Fibroblast of lung (primary cell): ENCODE data around the gene TRERF1. TPM values are rescaled to one million over a fixed set of nuclear protein-coding genes. Genes with fewer than 3 reads are reported as not detected.

Experiments
- DNase-seq, 2 donors: peaks; one replicate each; pipeline versions ENCODE4 v3.0.0 to v3.0.0-alpha.2; 2010; ENCODE audit warnings: low read depth in 2 of 2
- H2AFZ ChIP-seq: 2 replicates; pipeline ENCODE4 v1.5.1; 2012; ENCODE audit warnings: low read length, control low read depth, inconsistent platforms
- H3K27ac ChIP-seq: 2 replicates; pipeline ENCODE4 v1.5.1; 2011; ENCODE audit warnings: low read length, control low read depth; ENCODE audit not compliant: insufficient read depth
- H3K27me3 ChIP-seq: 2 replicates; pipeline ENCODE4 v1.5.1; 2011; ENCODE audit warnings: mild to moderate bottlenecking, low read length; ENCODE audit not compliant: control insufficient read depth, insufficient read depth
- H3K36me3 ChIP-seq: 2 replicates; pipeline ENCODE4 v1.5.1; 2011; ENCODE audit warnings: low read length; ENCODE audit not compliant: control insufficient read depth, insufficient read depth
- H3K4me1 ChIP-seq: 2 replicates; pipeline ENCODE4 v1.5.1; 2011; ENCODE audit warnings: low read length; ENCODE audit not compliant: control insufficient read depth, insufficient read depth; ENCODE audit errors: extremely low read depth
- H3K4me2 ChIP-seq: 2 replicates; pipeline ENCODE4 v1.5.1; 2011; ENCODE audit warnings: low read length, control low read depth; ENCODE audit not compliant: insufficient read depth; ENCODE audit errors: extremely low read depth
- H3K4me3 ChIP-seq, 4 experiments: fragments of 200-600 bp in 1 of 4; sonication (generic) in 1 of 4; replicated peaks in 1 of 4; 2 replicates each; pipeline ENCODE4 v1.5.1; 2011 to 2016; ENCODE audit warnings: low read length in 4 of 4, low read depth in 3 of 4, mild to moderate bottlenecking in 3 of 4, control low read depth in 2 of 4, inconsistent platforms in 1 of 4, mixed read lengths in 1 of 4; ENCODE audit not compliant: insufficient read depth in 1 of 4; ENCODE audit errors: control extremely low read depth in 1 of 4
- H3K79me2 ChIP-seq: 2 replicates; pipeline ENCODE4 v1.5.1; 2012; ENCODE audit warnings: mild to moderate bottlenecking, low read length, inconsistent platforms; ENCODE audit not compliant: control insufficient read depth, insufficient read depth
- H3K9ac ChIP-seq: 2 replicates; pipeline ENCODE4 v1.5.1; 2011; ENCODE audit warnings: mild to moderate bottlenecking, low read length, control low read depth; ENCODE audit not compliant: insufficient read depth
- H3K9me3 ChIP-seq: 2 replicates; pipeline ENCODE4 v1.5.1; 2012; ENCODE audit warnings: low read depth, low read length; ENCODE audit not compliant: control insufficient read depth, insufficient read depth
- H4K20me1 ChIP-seq: 2 replicates; pipeline ENCODE4 v1.5.1; 2011; ENCODE audit warnings: low read length; ENCODE audit not compliant: control insufficient read depth, insufficient read depth; ENCODE audit errors: extremely low read depth
- EZH2 ChIP-seq: IDR thresholded peaks from 2 replicates; pipeline ENCODE4 v1.5.1; 2012; ENCODE audit warnings: low read length, control low read depth, mild to moderate bottlenecking; ENCODE audit errors: missing control alignments
- polyA plus RNA-seq, 2 donors: library from polyadenylated mRNA; depleted of rRNA in 1 of 2; stranded (reverse) in 1 of 2; unstranded in 1 of 2; fragments of >200 nt; gene quantifications; 2 replicates each; pipeline ENCODE4 v1.2.1, GENCODE V29; 2011 to 2012; ENCODE audit warnings: missing spikeins in 1 of 2
- total RNA-seq: library from RNA; depleted of rRNA; stranded (reverse); fragments of >200 nt; gene quantifications from 2 replicates; pipeline ENCODE4 v1.2.1, GENCODE V29; 2014
- TF ChIP-seq, protein P1 (sequence below), 2 donors: IDR thresholded peaks in 1 of 2; conservative IDR thresholded peaks in 1 of 2; 1 replicate in 1 of 2; 2 replicates in 1 of 2; pipeline ENCODE4 v1.5.1; 2011 to 2012; ENCODE audit warnings: low read length in 2 of 2, control low read depth in 1 of 2, inconsistent platforms in 1 of 2, low read depth in 1 of 2, mild to moderate bottlenecking in 1 of 2

Gene TRERF1
- total and polyA plus RNA-seq, 2 donors (not counting 1 experiment from before 2014, with no cell fraction given), result 6.3 to 8.3 TPM

DNA sequence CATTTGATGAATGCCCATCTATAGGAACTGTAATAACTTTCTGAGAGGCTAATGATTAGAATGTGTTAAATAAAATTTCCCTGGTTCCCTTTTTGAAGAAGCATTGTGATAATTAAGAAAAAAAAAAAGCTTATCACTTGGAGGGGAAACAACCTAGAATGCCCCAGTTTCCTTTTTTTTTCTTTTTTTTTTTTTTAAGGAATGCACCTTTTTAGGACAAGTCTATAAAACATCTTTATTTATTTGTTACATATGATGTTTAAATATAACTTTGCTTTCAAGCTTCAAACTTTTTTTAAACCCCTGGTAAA is 226.7 kb downstream of the TRERF1 start:
- TF ChIP-seq EZH2, result no peak
- TF ChIP-seq, protein P1, sequence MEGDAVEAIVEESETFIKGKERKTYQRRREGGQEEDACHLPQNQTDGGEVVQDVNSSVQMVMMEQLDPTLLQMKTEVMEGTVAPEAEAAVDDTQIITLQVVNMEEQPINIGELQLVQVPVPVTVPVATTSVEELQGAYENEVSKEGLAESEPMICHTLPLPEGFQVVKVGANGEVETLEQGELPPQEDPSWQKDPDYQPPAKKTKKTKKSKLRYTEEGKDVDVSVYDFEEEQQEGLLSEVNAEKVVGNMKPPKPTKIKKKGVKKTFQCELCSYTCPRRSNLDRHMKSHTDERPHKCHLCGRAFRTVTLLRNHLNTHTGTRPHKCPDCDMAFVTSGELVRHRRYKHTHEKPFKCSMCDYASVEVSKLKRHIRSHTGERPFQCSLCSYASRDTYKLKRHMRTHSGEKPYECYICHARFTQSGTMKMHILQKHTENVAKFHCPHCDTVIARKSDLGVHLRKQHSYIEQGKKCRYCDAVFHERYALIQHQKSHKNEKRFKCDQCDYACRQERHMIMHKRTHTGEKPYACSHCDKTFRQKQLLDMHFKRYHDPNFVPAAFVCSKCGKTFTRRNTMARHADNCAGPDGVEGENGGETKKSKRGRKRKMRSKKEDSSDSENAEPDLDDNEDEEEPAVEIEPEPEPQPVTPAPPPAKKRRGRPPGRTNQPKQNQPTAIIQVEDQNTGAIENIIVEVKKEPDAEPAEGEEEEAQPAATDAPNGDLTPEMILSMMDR (conservative IDR thresholded peaks at IDR 0.05 in 1 of 2, IDR thresholded peaks at IDR 0.05 in 1 of 2; ENCODE audit: low read depth in 1 of 2, low read length in 2 of 2), result no peak
- H3K36me3 ChIP-seq, result peaks cover 7% of the 10 kb centered on the region
- no peaks in the 10 kb centered on the region for H4K20me1 ChIP-seq
- H3K79me2 ChIP-seq, result no peaks in the 10 kb centered on the region
- H3K4me1 ChIP-seq, result peaks cover 13% of the 10 kb centered on the region
- no peak overlapping the region for H3K9ac ChIP-seq
- H3K4me3 ChIP-seq, result peak overlapping the region in 1 of 4 experiments; percentile 23
- no peaks in the 10 kb centered on the region for H3K27me3 ChIP-seq
- no peak for DNase-seq
- no peak overlapping the region for H2AFZ ChIP-seq
- H3K27ac ChIP-seq, result peak overlapping the region; percentile 12
- H3K4me2 ChIP-seq, result no peak overlapping the region
- H3K9me3 ChIP-seq, result no peaks in the 10 kb centered on the region

DNA sequence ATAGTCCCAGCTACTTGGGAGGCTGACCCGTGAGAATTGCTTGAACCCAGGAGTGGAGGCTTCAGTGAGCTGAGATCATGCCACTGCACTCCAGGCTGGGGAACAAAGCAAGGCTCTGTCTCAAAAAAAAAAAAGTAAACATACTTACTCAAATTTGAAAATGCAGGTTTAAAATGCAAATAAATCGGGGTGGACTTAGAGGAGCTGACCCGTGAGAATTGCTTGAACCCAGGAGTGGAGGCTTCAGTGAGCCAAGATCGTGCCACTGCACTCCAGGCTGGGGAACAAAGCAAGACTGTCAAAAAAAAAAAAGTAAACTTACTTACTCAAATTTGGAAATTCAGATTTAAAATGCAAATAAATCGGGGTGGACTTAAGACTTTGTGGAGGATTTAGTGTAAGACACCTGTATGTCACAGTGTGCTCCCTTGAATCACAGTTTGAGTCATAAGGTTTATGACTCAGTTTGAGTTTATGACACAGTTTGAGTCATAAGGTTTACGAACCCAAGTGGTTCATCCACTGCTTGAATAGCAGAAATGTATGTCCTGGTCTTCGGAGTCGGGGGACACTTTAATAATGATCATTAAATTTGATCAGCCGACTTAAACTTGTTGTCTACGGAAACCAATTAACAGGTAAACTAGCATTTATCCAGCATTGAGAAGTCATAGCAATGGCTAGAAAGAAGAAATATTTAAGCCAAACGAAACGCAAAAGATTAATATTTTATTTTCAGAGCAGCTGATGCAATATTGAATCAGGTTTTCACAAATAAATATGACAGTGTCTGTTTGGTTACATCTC is 227.3 kb downstream of the TRERF1 start:
- Histone ChIP-seq H3K27me3 (no peaks in the 10 kb centered on the region), H3K27ac (peak overlapping the region; percentile 12)

DNA sequence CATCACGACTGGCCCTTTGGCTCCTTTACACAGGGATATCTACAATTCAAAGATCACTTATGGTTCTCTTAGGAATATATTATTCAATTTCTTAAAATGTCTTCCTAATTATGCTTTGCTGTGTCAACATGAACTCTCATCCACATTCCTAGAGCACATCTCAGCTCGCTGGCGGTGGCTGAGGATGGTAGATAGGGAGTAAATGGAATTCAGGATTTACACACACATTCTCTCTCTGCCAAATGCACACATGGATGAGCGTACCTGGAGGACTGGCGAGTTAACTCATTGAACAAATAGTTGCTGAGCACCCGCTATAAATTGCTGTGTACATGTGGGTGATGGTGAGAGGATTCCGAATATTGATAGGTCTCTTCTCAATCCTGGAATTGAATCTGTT is 229.3 kb downstream of the TRERF1 start:
- Histone ChIP-seq H3K9me3 (no peaks in the 10 kb centered on the region), H3K36me3 (no peaks in the 10 kb centered on the region), H3K27me3 (no peaks in the 10 kb centered on the region), H3K9ac (no peak overlapping the region), H3K79me2 (peaks cover under 1% of the 10 kb centered on the region), H3K4me1 (peaks cover 10% of the 10 kb centered on the region), H3K4me3 (no peak overlapping the region), H2AFZ (no peak overlapping the region), H3K27ac (no peak overlapping the region), H4K20me1 (no peaks in the 10 kb centered on the region), H3K4me2 (no peak overlapping the region)
- no peak for TF ChIP-seq EZH2
- TF ChIP-seq, protein P1 (conservative IDR thresholded peaks at IDR 0.05 in 1 of 2, IDR thresholded peaks at IDR 0.05 in 1 of 2; ENCODE audit: low read depth in 1 of 2, low read length in 2 of 2), result no peak
- peak in 1 of 2 donors; percentile 23 for DNase-seq

More for the DNA sequence above, 227.3 kb downstream of the TRERF1 start:
- no peak overlapping the region for H3K9ac ChIP-seq
- TF ChIP-seq, protein P1 (conservative IDR thresholded peaks at IDR 0.05 in 1 of 2, IDR thresholded peaks at IDR 0.05 in 1 of 2; ENCODE audit: low read depth in 1 of 2, low read length in 2 of 2), result no peak
- no peak for TF ChIP-seq EZH2
- no peak overlapping the region for H2AFZ ChIP-seq
- H4K20me1 ChIP-seq, result no peaks in the 10 kb centered on the region
- DNase-seq, result peak; percentile 92
- H3K36me3 ChIP-seq, result peaks cover 7% of the 10 kb centered on the region
- peak overlapping the region; percentile 42 for H3K4me2 ChIP-seq
- H3K4me3 ChIP-seq, result peak overlapping the region in 1 of 4 experiments; percentile 23
- H3K4me1 ChIP-seq, result peaks cover 13% of the 10 kb centered on the region
- H3K9me3 ChIP-seq, result no peaks in the 10 kb centered on the region
- no peaks in the 10 kb centered on the region for H3K79me2 ChIP-seq
